GM18951 (cell line): ENCODE results near the gene PSMD10.

Experiments
- POLR2A ChIP-seq: IDR thresholded peaks from 4 replicates; pipeline ENCODE4 v1.6.1; 2011; ENCODE audit warnings: mild to moderate bottlenecking; ENCODE audit not compliant: insufficient read length, insufficient read depth; ENCODE audit errors: extremely low read depth
- in situ Hi-C: fragments of 300-500 bp; cut with MboI; formaldehyde crosslinking; loops from one replicate; pipeline ENCODE4 v1.12.0; 2022; ENCODE audit warnings: low sequenced_read_pairs, mixed read lengths, inconsistent platforms; ENCODE audit not compliant: unreplicated experiment

Gene PSMD10

GRCh38 chrX:108114541-108114940, 23.2 kb upstream of the PSMD10 start:
- TF ChIP-seq POLR2A = no peak
- in situ Hi-C loops = no loop called here

- in situ Hi-C loops = no loop called here
- TF ChIP-seq POLR2A = no peak
Measured at GRCh38 chrX:108105473-108105872, 14.1 kb upstream of the PSMD10 start.

GRCh38 chrX:108097380-108097779, 6.0 kb upstream of the PSMD10 start:
- no peak for TF ChIP-seq POLR2A
- in situ Hi-C loops = no loop called here

GRCh38 chrX:108091878-108092291, 543 bp upstream of the PSMD10 start:
- TF ChIP-seq POLR2A = no peak
- in situ Hi-C loops = no loop called here

- no peak for TF ChIP-seq POLR2A
- in situ Hi-C loops = no loop called here
Measured at GRCh38 chrX:108090491-108091263, 665 bp downstream of the PSMD10 start.

- TF ChIP-seq POLR2A = no peak
- in situ Hi-C loops = no loop called here
Measured at GRCh38 chrX:108088511-108088910, 2.8 kb downstream of the PSMD10 start.

GRCh38 chrX:108087792-108088191, 3.5 kb downstream of the PSMD10 start:
- no peak for TF ChIP-seq POLR2A
- in situ Hi-C loops = no loop called here

GRCh38 chrX:108081110-108081509, 10.2 kb downstream of the PSMD10 start:
- TF ChIP-seq POLR2A = no peak
- in situ Hi-C loops = no loop called here

GRCh38 chrX:108072746-108073145, 18.6 kb downstream of the PSMD10 start:
- no peak for TF ChIP-seq POLR2A
- in situ Hi-C loops = no loop called here

- in situ Hi-C loops = no loop called here
- TF ChIP-seq POLR2A = no peak
Measured at GRCh38 chrX:108071578-108071977, 19.8 kb downstream of the PSMD10 start.

GRCh38 chrX:108070891-108071290, 20.5 kb downstream of the PSMD10 start:
- in situ Hi-C loops = no loop called here
- no peak for TF ChIP-seq POLR2A

- in situ Hi-C loops = no loop called here
- TF ChIP-seq POLR2A = no peak
Measured at GRCh38 chrX:108068121-108068520, 23.2 kb downstream of the PSMD10 start.

GRCh38 chrX:108064613-108065012, 26.7 kb downstream of the PSMD10 start:
- TF ChIP-seq POLR2A = no peak
- in situ Hi-C loops = no loop called here

- in situ Hi-C loops = no loop called here
- no peak for TF ChIP-seq POLR2A
Measured at GRCh38 chrX:108064001-108064400, 27.3 kb downstream of the PSMD10 start.
